Natural killer cell treated with Interleukin-12 subunit alpha and Interleukin-12 subunit beta and Interleukin-15 and Interleukin-18, amount 100 ng/mL, for 72 hours (primary cell): ENCODE data around the gene NELL1. TPM values are rescaled to one million over a fixed set of nuclear protein-coding genes. Genes with fewer than 3 reads are reported as not detected.

ENCODE experiments used
- ATAC-seq, 2 donors: fragments of 150-1000 bp; cut with Tn5 transposase in 1 of 2; sonication (Bioruptor Pico), chemical (Tn5 transposase) in 1 of 2; 2 replicates each; pipeline ENCODE4 v1.10.0; 2021
- DNase-seq: peaks from one replicate; pipeline ENCODE4 v3.0.0; 2022; ENCODE audit warnings: low spot score
- H3K27ac Mint-ChIP-seq, 2 donors: 1 replicate in 1 of 2; 2 replicates in 1 of 2; pipeline ENCODE4 v1.8.0; 2022; ENCODE audit warnings: mixed read lengths in 2 of 2, mild to moderate bottlenecking in 1 of 2, moderate library complexity in 1 of 2
- H3K27me3 Mint-ChIP-seq, 2 donors: 1 replicate in 1 of 2; 2 replicates in 1 of 2; pipeline ENCODE4 v1.8.0; 2022; ENCODE audit warnings: mixed read lengths in 2 of 2
- H3K36me3 Mint-ChIP-seq: one replicate; pipeline ENCODE4 v1.8.0; 2022; ENCODE audit warnings: mixed read lengths
- H3K4me1 Mint-ChIP-seq, 2 donors: 1 replicate in 1 of 2; 2 replicates in 1 of 2; pipeline ENCODE4 v1.8.0; 2022; ENCODE audit warnings: low read depth in 2 of 2, mixed read lengths in 2 of 2, mild to moderate bottlenecking in 1 of 2
- H3K4me3 Mint-ChIP-seq: one replicate; pipeline ENCODE4 v1.8.0; 2022; ENCODE audit warnings: mixed read lengths
- H3K9me3 Mint-ChIP-seq: 2 replicates; pipeline ENCODE4 v1.8.0; 2022; ENCODE audit warnings: mixed read lengths
- total RNA-seq, 2 donors: library from RNA; stranded (reverse); gene quantifications; one replicate each; pipeline ENCODE4 v1.2.3, GENCODE V29; 2022

The NELL1 gene
- total RNA-seq, 2 donors from 2014 or later, result not detected

DNA sequence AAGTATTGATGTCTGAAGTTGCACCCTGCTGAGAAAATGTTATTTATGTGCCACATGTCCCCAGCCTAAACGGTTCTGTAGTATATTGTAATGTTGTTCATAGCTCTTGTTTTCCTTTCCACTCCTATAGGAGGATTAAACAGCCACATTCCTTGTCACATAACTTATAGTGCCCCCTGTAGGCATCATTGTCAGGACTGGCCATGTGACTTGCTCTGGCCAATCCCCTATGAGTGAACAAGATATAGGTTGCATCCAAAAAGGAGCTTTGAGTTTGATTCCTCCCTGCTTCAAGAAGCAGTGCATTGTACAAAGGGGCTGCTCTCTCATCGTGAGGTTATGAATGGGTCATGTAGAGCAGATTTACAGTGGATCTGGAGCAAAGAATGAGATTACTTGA is 805.9 kb downstream of the NELL1 start:
- Mint-ChIP-seq H3K36me3 (no peaks in the 10 kb centered on the region), H3K27ac (no peak overlapping the region), H3K4me1 (no peaks in the 10 kb centered on the region), H3K4me3 (no peak overlapping the region), H3K27me3 (no peaks in the 10 kb centered on the region), H3K9me3 (peaks cover 16% of the 10 kb centered on the region)
- DNase-seq (no peak), ATAC-seq (no peak)

GRCh38 chr11:21476588-21476987 is 807.2 kb downstream of the NELL1 start:
- no peak for DNase-seq
- no peaks in the 10 kb centered on the region for H3K27me3 Mint-ChIP-seq
- no peak overlapping the region for H3K27ac Mint-ChIP-seq
- no peaks in the 10 kb centered on the region for H3K4me1 Mint-ChIP-seq
- H3K4me3 Mint-ChIP-seq, result no peak overlapping the region
- no peaks in the 10 kb centered on the region for H3K36me3 Mint-ChIP-seq
- ATAC-seq, result no peak
- peaks cover 13% of the 10 kb centered on the region for H3K9me3 Mint-ChIP-seq

DNA sequence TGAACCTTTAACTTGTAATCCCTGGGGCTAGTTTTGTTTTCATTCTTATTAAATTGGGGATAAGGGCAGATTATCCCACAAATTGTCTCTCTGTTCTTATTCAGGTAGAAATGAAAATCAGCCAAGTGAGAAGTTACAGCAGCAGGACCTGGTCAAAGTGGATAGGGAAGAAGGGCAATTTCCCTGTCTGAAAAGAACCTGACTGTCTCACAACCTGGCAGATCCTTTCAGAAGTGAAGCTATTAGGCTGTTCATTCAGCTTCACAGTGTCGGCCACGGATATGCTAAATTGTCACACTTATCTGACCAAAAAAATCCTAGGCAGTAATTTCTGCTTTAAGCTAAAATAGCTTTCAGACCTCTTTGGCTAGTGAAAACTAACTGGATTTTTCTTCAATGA is 810.9 kb downstream of the NELL1 start:
- no peaks in the 10 kb centered on the region for H3K4me1 Mint-ChIP-seq
- H3K9me3 Mint-ChIP-seq, result peaks cover 15% of the 10 kb centered on the region
- DNase-seq (no peak), ATAC-seq (no peak)
- no peak overlapping the region for H3K27ac Mint-ChIP-seq
- H3K4me3 Mint-ChIP-seq, result no peak overlapping the region
- no peaks in the 10 kb centered on the region for H3K27me3 Mint-ChIP-seq
- no peaks in the 10 kb centered on the region for H3K36me3 Mint-ChIP-seq

DNA sequence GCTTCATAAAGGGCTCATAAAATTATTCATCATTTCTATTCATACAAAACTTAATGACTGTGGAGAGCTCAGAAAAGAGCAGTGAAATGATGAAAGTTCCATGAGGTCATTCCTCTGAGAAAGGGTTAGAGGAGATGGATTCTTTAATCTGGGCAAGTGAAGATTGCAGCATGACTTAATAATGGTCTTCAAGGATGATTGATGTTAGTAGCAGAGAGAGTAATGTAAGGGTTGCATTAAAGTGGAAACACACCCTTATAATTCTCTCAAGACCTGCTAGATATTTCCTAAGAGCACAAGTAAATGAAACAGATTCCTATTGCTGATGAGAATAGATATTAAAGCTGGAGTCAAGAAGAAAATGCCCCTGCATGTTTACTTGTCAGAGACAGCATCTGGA is 811.9 kb downstream of the NELL1 start:
- Mint-ChIP-seq H3K4me3 (no peak overlapping the region), H3K36me3 (peaks cover 3% of the 10 kb centered on the region), H3K27ac (no peak overlapping the region), H3K27me3 (no peaks in the 10 kb centered on the region), H3K9me3 (peaks cover 18% of the 10 kb centered on the region), H3K4me1 (no peaks in the 10 kb centered on the region)
- ATAC-seq, result no peak
- DNase-seq, result no peak

DNA sequence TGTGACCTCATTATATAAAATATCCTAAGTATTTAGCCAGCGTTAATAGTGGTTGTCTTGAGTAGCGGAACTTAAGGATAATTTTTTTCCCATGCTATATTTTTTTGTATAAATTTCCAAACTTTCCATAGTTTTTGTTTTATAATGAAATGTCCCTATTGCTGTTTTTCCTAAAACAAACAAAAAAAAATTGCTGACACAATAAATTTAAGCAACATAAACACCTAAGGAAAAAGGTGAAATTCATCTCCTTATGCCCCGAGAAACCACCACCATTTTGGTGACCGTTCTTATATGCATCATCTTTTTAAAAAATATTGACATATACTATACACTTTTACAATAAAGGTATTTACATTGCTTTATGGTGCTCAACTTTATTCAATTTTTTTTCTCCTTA is 814.7 kb downstream of the NELL1 start:
- no peaks in the 10 kb centered on the region for H3K27me3 Mint-ChIP-seq
- ATAC-seq, result no peak
- no peaks in the 10 kb centered on the region for H3K4me1 Mint-ChIP-seq
- peaks cover 14% of the 10 kb centered on the region for H3K9me3 Mint-ChIP-seq
- H3K4me3 Mint-ChIP-seq, result no peak overlapping the region
- no peak overlapping the region for H3K27ac Mint-ChIP-seq
- peaks cover 9% of the 10 kb centered on the region for H3K36me3 Mint-ChIP-seq
- DNase-seq, result no peak

- DNase-seq (no peak), ATAC-seq (no peak)
- Mint-ChIP-seq H3K4me3 (no peak overlapping the region), H3K27ac (no peak overlapping the region), H3K4me1 (no peaks in the 10 kb centered on the region), H3K9me3 (peaks cover 17% of the 10 kb centered on the region), H3K27me3 (no peaks in the 10 kb centered on the region), H3K36me3 (peaks cover 9% of the 10 kb centered on the region)
Observed at GRCh38 chr11:21485006-21485405, 815.6 kb downstream of the NELL1 start.

DNA sequence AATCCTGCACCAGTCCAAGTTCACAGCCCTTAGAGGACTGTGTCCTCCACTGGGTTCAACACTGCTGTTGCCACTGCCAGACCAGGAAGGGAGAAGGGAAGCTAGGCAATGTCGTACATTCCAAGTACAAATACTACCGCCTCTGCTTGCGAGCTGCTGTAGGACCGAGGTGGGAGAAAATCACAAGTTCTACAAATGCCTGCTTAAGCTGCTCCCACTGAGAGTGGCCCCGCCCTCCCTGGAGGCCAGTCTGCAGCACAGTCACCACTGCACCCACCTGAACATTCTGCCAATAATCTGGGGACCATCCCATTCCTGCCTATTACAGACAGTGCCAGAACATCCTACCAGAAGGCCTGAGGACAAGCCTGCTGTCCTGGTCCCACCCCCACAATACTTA is 816.0 kb downstream of the NELL1 start:
- DNase-seq (no peak), ATAC-seq (peak in 1 of 2 donors; percentile 13)
- no peaks in the 10 kb centered on the region for H3K4me1 Mint-ChIP-seq

GRCh38 chr11:21489416-21490115 is 820.2 kb downstream of the NELL1 start:
- Mint-ChIP-seq H3K4me1 (no peaks in the 10 kb centered on the region), H3K9me3 (peaks cover 27% of the 10 kb centered on the region), H3K27me3 (no peaks in the 10 kb centered on the region), H3K4me3 (no peak overlapping the region), H3K36me3 (peaks cover 9% of the 10 kb centered on the region), H3K27ac (no peak overlapping the region)
- no peak for ATAC-seq
- no peak for DNase-seq

More for the DNA sequence above, 816.0 kb downstream of the NELL1 start:
- peaks cover 17% of the 10 kb centered on the region for H3K9me3 Mint-ChIP-seq
- H3K27me3 Mint-ChIP-seq, result no peaks in the 10 kb centered on the region
- peaks cover 9% of the 10 kb centered on the region for H3K36me3 Mint-ChIP-seq
- H3K27ac Mint-ChIP-seq, result no peak overlapping the region
- no peak overlapping the region for H3K4me3 Mint-ChIP-seq

DNA sequence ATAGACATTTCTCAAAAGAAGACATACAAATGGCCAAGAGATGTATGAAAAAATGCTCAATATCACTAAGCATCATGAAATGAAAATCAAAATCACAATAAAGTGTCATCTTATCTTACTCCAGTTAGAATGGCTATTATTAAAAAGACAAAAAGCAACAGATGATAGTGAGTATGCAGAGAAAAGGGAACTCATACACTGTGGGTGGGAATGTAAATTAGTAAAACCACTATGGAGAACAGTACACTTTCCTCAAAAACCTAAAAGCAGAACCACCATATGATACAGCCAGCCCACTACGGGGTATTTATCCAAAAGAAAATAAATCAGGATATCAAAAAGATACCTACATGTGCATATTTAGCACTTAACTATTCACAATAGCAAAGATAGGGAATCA is 823.5 kb downstream of the NELL1 start:
- H3K9me3 Mint-ChIP-seq, result peaks cover 17% of the 10 kb centered on the region
- H3K4me3 Mint-ChIP-seq, result no peak overlapping the region
- no peak for ATAC-seq
- H3K27ac Mint-ChIP-seq, result no peak overlapping the region
- H3K27me3 Mint-ChIP-seq, result no peaks in the 10 kb centered on the region
- H3K36me3 Mint-ChIP-seq, result no peaks in the 10 kb centered on the region
- no peaks in the 10 kb centered on the region for H3K4me1 Mint-ChIP-seq
- DNase-seq, result no peak

- Mint-ChIP-seq H3K9me3 (peaks cover 14% of the 10 kb centered on the region), H3K36me3 (no peaks in the 10 kb centered on the region), H3K27ac (no peak overlapping the region), H3K4me1 (no peaks in the 10 kb centered on the region), H3K27me3 (no peaks in the 10 kb centered on the region), H3K4me3 (no peak overlapping the region)
- no peak for DNase-seq
- ATAC-seq, result no peak
Observed at GRCh38 chr11:21494946-21495345, 825.6 kb downstream of the NELL1 start.

GRCh38 chr11:21495879-21496278 is 826.5 kb downstream of the NELL1 start:
- Mint-ChIP-seq H3K4me3 (no peak overlapping the region), H3K4me1 (no peaks in the 10 kb centered on the region), H3K27ac (no peak overlapping the region), H3K27me3 (no peaks in the 10 kb centered on the region), H3K9me3 (peaks cover 10% of the 10 kb centered on the region), H3K36me3 (no peaks in the 10 kb centered on the region)
- DNase-seq (no peak), ATAC-seq (no peak)

- Mint-ChIP-seq H3K4me3 (no peak overlapping the region), H3K9me3 (peaks cover 6% of the 10 kb centered on the region), H3K36me3 (no peaks in the 10 kb centered on the region), H3K27me3 (no peaks in the 10 kb centered on the region), H3K4me1 (no peaks in the 10 kb centered on the region), H3K27ac (no peak overlapping the region)
- ATAC-seq, result no peak
- no peak for DNase-seq
Observed at GRCh38 chr11:21501245-21501644, 831.9 kb downstream of the NELL1 start.

GRCh38 chr11:21505070-21505469 is 835.7 kb downstream of the NELL1 start:
- H3K4me1 Mint-ChIP-seq, result no peaks in the 10 kb centered on the region
- ATAC-seq (no peak), DNase-seq (no peak)
- H3K9me3 Mint-ChIP-seq, result peaks cover 6% of the 10 kb centered on the region
- H3K27me3 Mint-ChIP-seq, result no peaks in the 10 kb centered on the region
- no peak overlapping the region for H3K27ac Mint-ChIP-seq
- H3K36me3 Mint-ChIP-seq, result no peaks in the 10 kb centered on the region
- H3K4me3 Mint-ChIP-seq, result no peak overlapping the region

- ATAC-seq, result no peak
Observed at GRCh38 chr11:21511835-21512440, 842.6 kb downstream of the NELL1 start.

GRCh38 chr11:21514316-21514715 is 844.9 kb downstream of the NELL1 start:
- DNase-seq, result no peak
- Mint-ChIP-seq H3K27ac (no peak overlapping the region), H3K4me1 (no peaks in the 10 kb centered on the region), H3K27me3 (no peaks in the 10 kb centered on the region), H3K36me3 (no peaks in the 10 kb centered on the region), H3K9me3 (peaks cover 3% of the 10 kb centered on the region), H3K4me3 (no peak overlapping the region)
- no peak for ATAC-seq

More at GRCh38 chr11:21511835-21512440, 842.6 kb downstream of the NELL1 start:
- no peaks in the 10 kb centered on the region for H3K4me1 Mint-ChIP-seq
- no peak for DNase-seq
- H3K9me3 Mint-ChIP-seq, result peaks cover 3% of the 10 kb centered on the region
- H3K36me3 Mint-ChIP-seq, result no peaks in the 10 kb centered on the region
- H3K27ac Mint-ChIP-seq, result no peak overlapping the region
- H3K4me3 Mint-ChIP-seq, result no peak overlapping the region
- H3K27me3 Mint-ChIP-seq, result no peaks in the 10 kb centered on the region
